HEK293 (cell line): ENCODE measurements around the gene TBL1X.
"Not testable (repeated sequence)": the region's sequence is repeated elsewhere in the genome, so short reads cannot be mapped to it uniquely, and the experiment has no call there.

Experiments used
- BCL11A ChIP-seq: fragments of 450-650 bp; formaldehyde crosslinking; IDR thresholded peaks from 2 replicates; pipeline ENCODE4 v1.5.1; 2016; ENCODE audit warnings: low read depth, missing biosample characterization, missing genetic modification characterization
- CTCF ChIP-seq: fragments of 450-650 bp; formaldehyde crosslinking; IDR thresholded peaks from 2 replicates; pipeline ENCODE4 v1.5.1; 2016; ENCODE audit warnings: missing biosample characterization, missing genetic modification characterization
- ELK4 ChIP-seq: IDR thresholded peaks from 2 replicates; pipeline ENCODE4 v1.6.1; 2011; ENCODE audit warnings: mild to moderate bottlenecking, low read depth, low read length, borderline replicate concordance
- ZBTB49 ChIP-seq: fragments of 450-650 bp; formaldehyde crosslinking; IDR thresholded peaks from 2 replicates; pipeline ENCODE4 v1.5.1; 2016; ENCODE audit warnings: missing biosample characterization, missing genetic modification characterization, low read depth
- ZFHX2 ChIP-seq: fragments of 450-650 bp; formaldehyde crosslinking; conservative IDR thresholded peaks from 2 replicates; pipeline ENCODE4 v1.5.1; 2016; ENCODE audit warnings: missing biosample characterization, missing genetic modification characterization
- ZNF335 ChIP-seq: fragments of 450-650 bp; formaldehyde crosslinking; conservative IDR thresholded peaks from 2 replicates; pipeline ENCODE4 v1.5.1; 2016; ENCODE audit warnings: missing biosample characterization, missing genetic modification characterization
- ZNF423 ChIP-seq: fragments of 450-650 bp; formaldehyde crosslinking; IDR thresholded peaks from 2 replicates; pipeline ENCODE4 v1.5.1; 2016; ENCODE audit warnings: missing biosample characterization, missing genetic modification characterization
- ZNF626 ChIP-seq: fragments of 450-650 bp; sonication (Bioruptor Pico); formaldehyde crosslinking; IDR thresholded peaks from 2 replicates; pipeline ENCODE4 v1.5.1; 2018; ENCODE audit warnings: missing biosample characterization, missing genetic modification characterization, inconsistent platforms
- ZNF639 ChIP-seq: fragments of 450-650 bp; formaldehyde crosslinking; IDR thresholded peaks from 2 replicates; pipeline ENCODE4 v1.5.1; 2016; ENCODE audit warnings: missing biosample characterization, missing genetic modification characterization
- ZXDB ChIP-seq: fragments of 450-650 bp; formaldehyde crosslinking; IDR thresholded peaks from 2 replicates; pipeline ENCODE4 v1.5.1; 2016; ENCODE audit warnings: missing biosample characterization, missing genetic modification characterization

- TF ChIP-seq ZNF626; CTCF (tag by site-specific recombination); ZFHX2 (tag by site-specific recombination); ZNF335; ZNF423 (tag by site-specific recombination); ELK4; BCL11A; ZNF639 (tag by site-specific recombination); ZBTB49 (tag by site-specific recombination); ZXDB (tag by site-specific recombination): not testable (repeated sequence)
These were observed 303.5 kb downstream of the TBL1X start for GRCh38 chrX:9768321-9768839.
